Peyer's patch (tissue), 4 donors: ENCODE data around the gene SLC39A9.

Source experiments
- POLR2A ChIP-seq, 2 donors: fragments of 450-650 bp; IDR thresholded peaks; one replicate each; pipeline ENCODE4 v1.5.1; 2017; ENCODE audit warnings: antibody characterized with exemption in 2 of 2, mild to moderate bottlenecking in 2 of 2, moderate library complexity in 2 of 2
- TF ChIP-seq, protein P1 (sequence below), 6 experiments: fragments of 450-650 bp in 4 of 6; fragments of 200-600 bp in 2 of 6; sonication (generic) in 1 of 6; IDR thresholded peaks; one replicate each; pipeline ENCODE4 v1.5.1; 2017 to 2019; ENCODE audit warnings: antibody characterized with exemption in 6 of 6, mild to moderate bottlenecking in 3 of 6, moderate library complexity in 1 of 6

DNA sequence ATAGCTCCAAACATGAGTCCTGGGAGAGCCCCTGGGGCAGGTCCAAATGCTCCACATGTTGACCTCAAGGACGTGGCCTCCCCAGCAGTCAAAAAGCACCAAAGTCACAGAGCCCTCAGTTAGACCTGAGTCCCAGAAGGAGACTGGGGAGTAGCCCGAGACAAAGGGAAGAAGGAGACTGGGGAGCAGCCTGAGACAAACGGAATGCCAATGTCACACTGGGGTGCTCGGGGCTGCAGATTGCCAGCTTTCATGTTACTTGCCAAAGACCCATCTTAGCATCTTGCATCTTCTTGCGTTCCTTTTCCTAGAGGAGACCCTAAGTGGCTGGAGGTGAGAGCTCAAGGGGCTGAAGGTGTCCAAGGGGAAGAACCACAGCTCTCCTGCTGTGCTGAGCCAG lies 100.9 kb downstream of the SLC39A9 start:
- TF ChIP-seq, protein P1, sequence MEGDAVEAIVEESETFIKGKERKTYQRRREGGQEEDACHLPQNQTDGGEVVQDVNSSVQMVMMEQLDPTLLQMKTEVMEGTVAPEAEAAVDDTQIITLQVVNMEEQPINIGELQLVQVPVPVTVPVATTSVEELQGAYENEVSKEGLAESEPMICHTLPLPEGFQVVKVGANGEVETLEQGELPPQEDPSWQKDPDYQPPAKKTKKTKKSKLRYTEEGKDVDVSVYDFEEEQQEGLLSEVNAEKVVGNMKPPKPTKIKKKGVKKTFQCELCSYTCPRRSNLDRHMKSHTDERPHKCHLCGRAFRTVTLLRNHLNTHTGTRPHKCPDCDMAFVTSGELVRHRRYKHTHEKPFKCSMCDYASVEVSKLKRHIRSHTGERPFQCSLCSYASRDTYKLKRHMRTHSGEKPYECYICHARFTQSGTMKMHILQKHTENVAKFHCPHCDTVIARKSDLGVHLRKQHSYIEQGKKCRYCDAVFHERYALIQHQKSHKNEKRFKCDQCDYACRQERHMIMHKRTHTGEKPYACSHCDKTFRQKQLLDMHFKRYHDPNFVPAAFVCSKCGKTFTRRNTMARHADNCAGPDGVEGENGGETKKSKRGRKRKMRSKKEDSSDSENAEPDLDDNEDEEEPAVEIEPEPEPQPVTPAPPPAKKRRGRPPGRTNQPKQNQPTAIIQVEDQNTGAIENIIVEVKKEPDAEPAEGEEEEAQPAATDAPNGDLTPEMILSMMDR (IDR thresholded peaks at IDR 0.05) = no peak
- TF ChIP-seq POLR2A (IDR thresholded peaks at IDR 0.05) = no peak
